Mesodermal cell (in vitro differentiated cells): Measurements from ENCODE around the gene FANCE.

Experiments used
- H3K27ac ChIP-seq: 2 replicates; pipeline ENCODE4 v1.7.0; 2013; ENCODE audit warnings: mild to moderate bottlenecking, low read depth, low read length, moderate library complexity; ENCODE audit not compliant: severe bottlenecking
- H3K36me3 ChIP-seq: 2 replicates; pipeline ENCODE4 v1.7.1; 2013; ENCODE audit warnings: mild to moderate bottlenecking, low read length, moderate library complexity; ENCODE audit not compliant: control insufficient read depth, insufficient read depth
- H3K4me1 ChIP-seq: one replicate; pipeline ENCODE4 v1.7.1; 2013; ENCODE audit warnings: mild to moderate bottlenecking, low read length; ENCODE audit not compliant: insufficient read depth, control insufficient read depth, poor library complexity, severe bottlenecking
- H3K4me3 ChIP-seq: 2 replicates; pipeline ENCODE4 v1.7.0; 2013; ENCODE audit warnings: low read length, control low read depth, mild to moderate bottlenecking; ENCODE audit not compliant: insufficient read depth, poor library complexity, severe bottlenecking; ENCODE audit errors: extremely low read depth
- H3K9me3 ChIP-seq: 2 replicates; pipeline ENCODE4 v1.7.1; 2013; ENCODE audit warnings: mild to moderate bottlenecking, low read length, moderate library complexity; ENCODE audit not compliant: control insufficient read depth
- WGBS, 2 experiments: methylation state at CpG; one replicate each; pipeline ENCODE4 v1.1.5; 2013; ENCODE audit warnings: missing lambda C conversion rate in 2 of 2; ENCODE audit not compliant: insufficient coverage in 2 of 2; 5-methylcytosine and 5-hydroxymethylcytosine counted together

The FANCE gene

GRCh38 chr6:35500782-35501181 lies 48.6 kb downstream of the FANCE start:
- H3K27ac ChIP-seq, result no peak overlapping the region

GRCh38 chr6:35501784-35502183 lies 49.6 kb downstream of the FANCE start:
- H3K9me3 ChIP-seq, result no peaks in the 10 kb centered on the region
- WGBS, 2 experiments, result 100% methylated on average over 2 of the region's 2 CpGs; no CpG with 5 or more reads in 1 of the 2 experiments
- no peak overlapping the region for H3K27ac ChIP-seq
- H3K36me3 ChIP-seq, result no peaks in the 10 kb centered on the region
- H3K4me1 ChIP-seq, result peaks cover 16% of the 10 kb centered on the region
- no peak overlapping the region for H3K4me3 ChIP-seq

More at GRCh38 chr6:35500782-35501181, 48.6 kb downstream of the FANCE start:
- H3K4me1 ChIP-seq, result peaks cover 18% of the 10 kb centered on the region
- no peaks in the 10 kb centered on the region for H3K36me3 ChIP-seq
- no peaks in the 10 kb centered on the region for H3K9me3 ChIP-seq
- WGBS, 2 experiments, result 67 to 68% methylated on average over 6 of the region's 6 CpGs
- H3K4me3 ChIP-seq, result no peak overlapping the region

- no peaks in the 10 kb centered on the region for H3K36me3 ChIP-seq
- H3K9me3 ChIP-seq, result no peaks in the 10 kb centered on the region
- no peak overlapping the region for H3K27ac ChIP-seq
- peaks cover 12% of the 10 kb centered on the region for H3K4me1 ChIP-seq
- no peak overlapping the region for H3K4me3 ChIP-seq
- 86 to 93% methylated on average over 11 to 13 of the region's 15 CpGs for WGBS, 2 experiments
Measured at GRCh38 chr6:35503534-35503933, 51.4 kb downstream of the FANCE start.

GRCh38 chr6:35505999-35506412 lies 53.9 kb downstream of the FANCE start:
- H3K4me1 ChIP-seq, result no peaks in the 10 kb centered on the region
- H3K9me3 ChIP-seq, result no peaks in the 10 kb centered on the region
- no peak overlapping the region for H3K4me3 ChIP-seq
- WGBS, 2 experiments, result 55 to 56% methylated on average over 14 to 15 of the region's 21 CpGs
- no peak overlapping the region for H3K27ac ChIP-seq
- H3K36me3 ChIP-seq, result no peaks in the 10 kb centered on the region

- Histone ChIP-seq H3K36me3 (no peaks in the 10 kb centered on the region), H3K4me1 (no peaks in the 10 kb centered on the region), H3K27ac (no peak overlapping the region), H3K9me3 (no peaks in the 10 kb centered on the region), H3K4me3 (no peak overlapping the region)
- WGBS, 2 experiments, result no CpG with 5 or more reads among the region's 3 CpGs
Measured at GRCh38 chr6:35506536-35506935, 54.4 kb downstream of the FANCE start.

GRCh38 chr6:35507221-35507620 lies 55.1 kb downstream of the FANCE start:
- 100% methylated on average over 1 of the region's 2 CpGs; no CpG with 5 or more reads in 1 of the 2 experiments for WGBS, 2 experiments
- H3K4me3 ChIP-seq, result no peak overlapping the region
- H3K27ac ChIP-seq, result no peak overlapping the region
- H3K4me1 ChIP-seq, result no peaks in the 10 kb centered on the region
- H3K9me3 ChIP-seq, result no peaks in the 10 kb centered on the region
- H3K36me3 ChIP-seq, result no peaks in the 10 kb centered on the region

- H3K27ac ChIP-seq, result no peak overlapping the region
- no peaks in the 10 kb centered on the region for H3K4me1 ChIP-seq
- WGBS, 2 experiments, result 43 to 64% methylated on average over 1 of the region's 2 CpGs
- no peak overlapping the region for H3K4me3 ChIP-seq
- no peaks in the 10 kb centered on the region for H3K9me3 ChIP-seq
- no peaks in the 10 kb centered on the region for H3K36me3 ChIP-seq
Measured at GRCh38 chr6:35508027-35508426, 55.9 kb downstream of the FANCE start.

GRCh38 chr6:35508542-35508941 lies 56.4 kb downstream of the FANCE start:
- no peaks in the 10 kb centered on the region for H3K9me3 ChIP-seq
- no peaks in the 10 kb centered on the region for H3K36me3 ChIP-seq
- no peak overlapping the region for H3K4me3 ChIP-seq
- no peak overlapping the region for H3K27ac ChIP-seq
- WGBS, 2 experiments, result 45 to 100% methylated on average over 1 to 4 of the region's 5 CpGs
- H3K4me1 ChIP-seq, result no peaks in the 10 kb centered on the region

- H3K27ac ChIP-seq, result no peak overlapping the region
- no peaks in the 10 kb centered on the region for H3K9me3 ChIP-seq
- H3K4me3 ChIP-seq, result no peak overlapping the region
- H3K36me3 ChIP-seq, result no peaks in the 10 kb centered on the region
- 77 to 89% methylated on average over 3 of the region's 7 CpGs for WGBS, 2 experiments
- no peaks in the 10 kb centered on the region for H3K4me1 ChIP-seq
Measured at GRCh38 chr6:35510916-35511561, 58.9 kb downstream of the FANCE start.

GRCh38 chr6:35511562-35511941 lies 59.4 kb downstream of the FANCE start:
- 89 to 91% methylated on average over 31 to 32 of the region's 32 CpGs for WGBS, 2 experiments
- Histone ChIP-seq H3K4me1 (no peaks in the 10 kb centered on the region), H3K27ac (no peak overlapping the region), H3K36me3 (no peaks in the 10 kb centered on the region), H3K4me3 (no peak overlapping the region), H3K9me3 (no peaks in the 10 kb centered on the region)

GRCh38 chr6:35512006-35512405 lies 59.9 kb downstream of the FANCE start:
- Histone ChIP-seq H3K36me3 (no peaks in the 10 kb centered on the region), H3K4me1 (no peaks in the 10 kb centered on the region), H3K9me3 (no peaks in the 10 kb centered on the region), H3K27ac (no peak overlapping the region), H3K4me3 (no peak overlapping the region)
- 69 to 80% methylated on average over 4 to 9 of the region's 26 CpGs for WGBS, 2 experiments
